ENCODE measurements around the gene MMADHC.

Gene MMADHC

GRCh38 chr2:149606251-149606811, 18.8 kb upstream of the MMADHC start:
- TF ChIP-seq GATA2 (IDR thresholded peaks at IDR 0.05; ENCODE audit: low read depth, low read length) (no peak), GATA3 (IDR thresholded peaks at IDR 0.05; ENCODE audit: low read depth, low read length) (no peak)

DNA sequence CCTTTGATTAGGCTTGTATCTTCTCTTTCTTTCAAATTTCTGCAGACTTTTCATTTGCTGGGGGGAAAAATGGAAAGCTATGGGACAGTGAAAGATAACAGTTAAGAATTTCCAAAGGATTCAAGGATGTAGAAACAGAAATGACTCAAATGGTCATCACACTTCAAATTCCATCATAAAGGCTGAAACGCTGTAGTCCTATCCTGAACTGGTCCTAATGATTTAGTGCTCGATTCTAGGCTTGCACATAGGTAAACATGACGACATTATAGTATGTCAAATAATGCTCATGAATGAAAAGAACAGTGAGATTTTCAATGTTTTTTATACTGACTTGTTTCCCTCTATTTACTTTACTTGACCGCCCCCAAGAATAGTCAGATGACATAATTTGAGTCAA, 15.7 kb upstream of the MMADHC start:
- TF ChIP-seq GATA2 (IDR thresholded peaks at IDR 0.05; ENCODE audit: low read depth, low read length) (no peak), GATA3 (IDR thresholded peaks at IDR 0.05; ENCODE audit: low read depth, low read length) (no peak)

DNA sequence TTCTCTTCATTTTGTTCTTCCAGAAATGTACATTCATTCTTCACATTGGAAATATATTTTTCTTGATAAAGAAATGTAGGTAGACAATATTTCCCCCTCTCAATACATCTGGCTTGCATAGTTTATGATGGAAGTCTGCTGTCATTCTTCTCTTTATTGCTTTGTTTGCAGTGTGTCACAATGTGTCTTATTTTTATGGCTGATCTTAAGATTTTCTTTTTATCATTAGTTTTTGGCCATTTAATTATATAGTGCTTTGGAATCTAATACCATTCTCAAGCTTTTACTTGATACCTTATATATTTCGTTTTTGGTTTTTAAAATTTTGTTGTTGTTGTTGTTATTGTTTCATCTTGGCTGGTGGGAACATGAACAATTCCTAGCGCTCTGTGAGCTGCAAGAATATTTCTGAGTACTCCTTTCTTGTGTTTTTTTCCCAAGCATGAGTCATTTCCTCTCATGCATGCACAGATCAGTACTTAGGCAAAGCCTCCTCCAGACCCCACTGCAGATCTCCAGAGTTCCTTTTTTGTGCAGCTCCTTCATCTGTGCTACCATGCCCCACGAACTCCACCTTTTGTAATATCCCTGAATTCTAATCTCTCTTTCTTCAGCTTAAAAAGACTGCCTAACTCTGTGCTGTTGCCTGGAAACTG, 13.7 kb upstream of the MMADHC start:
- TF ChIP-seq GATA2 (IDR thresholded peaks at IDR 0.05; ENCODE audit: low read depth, low read length) (no peak), GATA3 (IDR thresholded peaks at IDR 0.05; ENCODE audit: low read depth, low read length) (no peak)

GRCh38 chr2:149597668-149598326, 10.2 kb upstream of the MMADHC start:
- TF ChIP-seq GATA3 (IDR thresholded peaks at IDR 0.05; ENCODE audit: low read depth, low read length) (no peak), GATA2 (IDR thresholded peaks at IDR 0.05; ENCODE audit: low read depth, low read length) (no peak)

GRCh38 chr2:149597050-149597667, 9.6 kb upstream of the MMADHC start:
- TF ChIP-seq GATA2 (IDR thresholded peaks at IDR 0.05; ENCODE audit: low read depth, low read length) (no peak), GATA3 (IDR thresholded peaks at IDR 0.05; ENCODE audit: low read depth, low read length) (no peak)

GRCh38 chr2:149596471-149596870, 8.9 kb upstream of the MMADHC start:
- no peak for TF ChIP-seq GATA3 (IDR thresholded peaks at IDR 0.05; ENCODE audit: low read depth, low read length)
- TF ChIP-seq GATA2 (IDR thresholded peaks at IDR 0.05; ENCODE audit: low read depth, low read length): peak; percentile 36

- TF ChIP-seq GATA3 (IDR thresholded peaks at IDR 0.05; ENCODE audit: low read depth, low read length) (no peak), GATA2 (IDR thresholded peaks at IDR 0.05; ENCODE audit: low read depth, low read length) (no peak)
These were observed 7.7 kb upstream of the MMADHC start for GRCh38 chr2:149595056-149595963.

DNA sequence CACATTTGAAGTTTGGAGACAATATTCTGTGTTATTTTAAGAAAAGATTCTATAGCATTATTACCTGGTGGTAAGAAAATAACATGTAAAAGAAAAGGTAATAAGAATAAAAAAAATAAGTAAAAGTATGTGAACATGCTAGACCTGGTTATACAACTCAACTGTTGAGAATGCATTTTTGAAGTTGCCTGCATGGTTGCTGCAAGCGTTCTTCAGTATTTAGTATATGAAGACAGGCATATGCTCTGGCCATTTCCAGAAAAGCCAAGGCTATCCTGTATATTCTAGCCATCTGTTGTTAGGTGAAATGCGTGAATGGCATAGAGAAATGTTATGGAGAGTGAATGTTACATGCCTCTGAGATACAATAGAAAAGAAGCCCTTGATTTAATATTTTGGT, 6.8 kb upstream of the MMADHC start:
- TF ChIP-seq GATA2 (IDR thresholded peaks at IDR 0.05; ENCODE audit: low read depth, low read length) (no peak), GATA3 (IDR thresholded peaks at IDR 0.05; ENCODE audit: low read depth, low read length) (no peak)

DNA sequence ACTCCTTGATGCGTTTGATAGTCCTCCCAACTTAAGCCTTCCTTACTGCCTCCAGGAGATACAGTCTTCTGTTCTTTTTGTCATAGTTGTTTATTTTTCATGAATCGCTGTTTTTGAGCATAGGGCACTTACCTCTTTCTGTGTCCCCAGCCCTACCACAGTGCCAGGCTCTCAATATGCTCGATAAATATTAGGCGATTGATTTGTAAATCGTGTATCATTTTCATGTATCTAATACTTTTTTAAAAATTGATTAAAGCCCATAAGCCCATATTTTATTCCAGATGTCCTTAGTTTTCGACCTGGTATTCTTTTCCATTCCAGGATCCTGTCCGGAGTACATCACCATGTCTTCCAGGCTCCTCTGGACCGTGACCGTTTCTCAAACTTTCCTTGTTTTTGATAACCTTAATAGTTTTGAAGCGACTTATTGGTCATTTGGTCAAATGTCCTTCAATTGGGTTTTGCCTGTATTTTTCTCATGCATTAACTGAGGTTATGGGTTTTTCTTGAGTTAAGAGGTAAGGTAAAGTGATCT, 444 bp upstream of the MMADHC start:
- TF ChIP-seq GATA2 (IDR thresholded peaks at IDR 0.05; ENCODE audit: low read depth, low read length): no peak
- TF ChIP-seq GATA3 (IDR thresholded peaks at IDR 0.05; ENCODE audit: low read depth, low read length): no peak

DNA sequence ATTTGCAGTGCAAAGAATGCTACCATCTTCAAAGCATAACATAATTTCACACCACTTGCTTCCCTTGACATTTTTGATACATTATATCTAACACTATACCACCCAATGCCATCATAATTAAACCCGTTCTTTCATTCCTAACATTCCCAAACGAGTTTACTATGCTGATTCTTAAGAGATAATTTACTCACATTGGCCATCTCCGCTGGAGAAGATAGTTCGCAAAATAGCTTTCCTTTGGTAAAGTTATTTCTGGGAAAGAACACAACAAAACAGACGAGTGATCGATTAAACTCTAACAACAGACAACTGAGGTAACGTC, 716 bp downstream of the MMADHC start:
- TF ChIP-seq GATA3 (IDR thresholded peaks at IDR 0.05; ENCODE audit: low read depth, low read length) (no peak), GATA2 (IDR thresholded peaks at IDR 0.05; ENCODE audit: low read depth, low read length) (no peak)

DNA sequence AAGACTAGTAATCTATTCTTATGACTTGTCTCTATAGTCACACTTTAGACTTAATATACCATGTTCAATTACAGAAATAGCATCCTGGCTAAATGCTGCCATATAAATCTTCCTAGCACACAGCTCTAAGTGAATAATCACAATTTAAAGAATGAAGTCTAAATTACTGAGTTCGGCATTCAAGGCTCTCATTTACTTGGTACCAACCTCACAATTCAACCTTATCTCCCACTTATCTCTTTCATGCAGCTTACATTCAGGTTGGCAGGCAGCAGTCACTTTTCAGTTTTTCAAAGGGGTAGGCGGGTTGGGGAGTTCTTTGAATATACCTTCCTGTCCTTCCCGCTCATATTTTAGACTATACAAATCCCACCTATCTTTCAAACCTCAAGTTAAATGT, 1.5 kb downstream of the MMADHC start:
- no peak for TF ChIP-seq GATA3 (IDR thresholded peaks at IDR 0.05; ENCODE audit: low read depth, low read length)
- no peak for TF ChIP-seq GATA2 (IDR thresholded peaks at IDR 0.05; ENCODE audit: low read depth, low read length)

DNA sequence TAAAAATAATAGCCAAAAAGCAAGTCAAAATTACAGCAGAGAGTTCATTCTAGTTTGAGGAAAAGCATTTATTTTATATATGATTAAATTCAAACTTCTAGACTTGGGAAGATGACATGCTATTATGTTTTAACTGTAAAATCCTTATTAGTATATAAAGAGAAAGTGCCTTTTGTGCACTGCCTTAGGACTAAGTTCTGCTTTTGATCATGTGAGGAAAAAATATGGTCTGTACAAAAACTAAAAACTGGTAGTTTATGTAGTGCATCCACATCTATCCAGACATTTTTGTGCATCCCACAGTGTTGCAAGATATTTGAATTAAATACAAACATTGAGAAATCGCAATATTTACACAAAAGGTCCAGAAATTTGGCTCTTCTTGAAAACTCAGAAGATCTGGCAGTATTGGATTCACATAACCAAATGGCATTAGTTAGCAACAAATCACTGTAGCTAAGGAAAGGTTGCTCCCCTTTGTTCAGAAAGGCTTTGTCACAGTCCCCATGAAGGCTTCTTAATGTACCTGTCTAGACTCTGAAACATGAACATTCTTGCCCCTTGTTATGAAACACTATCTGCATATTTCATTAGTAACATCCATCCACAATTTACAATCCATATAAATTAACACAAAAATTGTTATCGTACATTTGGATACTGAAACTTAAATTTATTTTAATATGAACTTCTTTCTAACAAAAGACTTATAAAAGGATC, 2.2 kb downstream of the MMADHC start:
- no peak for TF ChIP-seq GATA3 (IDR thresholded peaks at IDR 0.05; ENCODE audit: low read depth, low read length)
- TF ChIP-seq GATA2 (IDR thresholded peaks at IDR 0.05; ENCODE audit: low read depth, low read length): no peak
